Measurements from ENCODE around the gene FAM110C.
"Not testable (repeated sequence)": the region's sequence is repeated elsewhere in the genome, so short reads cannot be mapped to it uniquely, and the experiment has no call there.

Gene FAM110C

GRCh38 chr2:22244-22643 lies 24.1 kb downstream of the FAM110C start:
- H3K9ac ChIP-seq (ENCODE audit: low read depth, low read length); H3K4me2 ChIP-seq (ENCODE audit: low read length); H3K36me3 ChIP-seq (ENCODE audit: insufficient read depth, low read length); H3K27me3 ChIP-seq (ENCODE audit: control insufficient read depth, insufficient read depth, low read length); H3K9me3 ChIP-seq (replicated peaks; ENCODE audit: low read length); H3K4me3 ChIP-seq (ENCODE audit: low read length); H3K4me1 ChIP-seq (ENCODE audit: control insufficient read depth, insufficient read depth, low read length): not testable (repeated sequence)

GRCh38 chr2:20259-20658 lies 26.0 kb downstream of the FAM110C start:
- not testable (repeated sequence) for H3K4me1 ChIP-seq (ENCODE audit: control insufficient read depth, insufficient read depth, low read length); H3K4me3 ChIP-seq (ENCODE audit: low read length); H3K27me3 ChIP-seq (ENCODE audit: control insufficient read depth, insufficient read depth, low read length); H3K9ac ChIP-seq (ENCODE audit: low read depth, low read length); H3K4me2 ChIP-seq (ENCODE audit: low read length); H3K36me3 ChIP-seq (ENCODE audit: insufficient read depth, low read length); H3K9me3 ChIP-seq (replicated peaks; ENCODE audit: low read length)

GRCh38 chr2:19505-19904 lies 26.8 kb downstream of the FAM110C start:
- H3K36me3 ChIP-seq (ENCODE audit: insufficient read depth, low read length) = no peaks in the 10 kb centered on the region
- H3K4me2 ChIP-seq (ENCODE audit: low read length) = no peak overlapping the region
- H3K4me3 ChIP-seq (ENCODE audit: low read length) = no peak overlapping the region
- H3K9me3 ChIP-seq (replicated peaks; ENCODE audit: low read length) = no peaks in the 10 kb centered on the region
- no peaks in the 10 kb centered on the region for H3K27me3 ChIP-seq (ENCODE audit: control insufficient read depth, insufficient read depth, low read length)
- no peaks in the 10 kb centered on the region for H3K4me1 ChIP-seq (ENCODE audit: control insufficient read depth, insufficient read depth, low read length)
- H3K9ac ChIP-seq (ENCODE audit: low read depth, low read length) = no peak overlapping the region

GRCh38 chr2:18402-19271 lies 27.7 kb downstream of the FAM110C start:
- Histone ChIP-seq H3K4me2 (ENCODE audit: low read length) (no peak overlapping the region), H3K27me3 (ENCODE audit: control insufficient read depth, insufficient read depth, low read length) (no peaks in the 10 kb centered on the region), H3K4me3 (ENCODE audit: low read length) (no peak overlapping the region), H3K36me3 (ENCODE audit: insufficient read depth, low read length) (no peaks in the 10 kb centered on the region), H3K4me1 (ENCODE audit: control insufficient read depth, insufficient read depth, low read length) (no peaks in the 10 kb centered on the region), H3K9me3 (replicated peaks; ENCODE audit: low read length) (no peaks in the 10 kb centered on the region), H3K9ac (ENCODE audit: low read depth, low read length) (no peak overlapping the region)

- not testable (repeated sequence) for H3K27me3 ChIP-seq (ENCODE audit: control insufficient read depth, insufficient read depth, low read length); H3K4me1 ChIP-seq (ENCODE audit: control insufficient read depth, insufficient read depth, low read length); H3K9me3 ChIP-seq (replicated peaks; ENCODE audit: low read length); H3K36me3 ChIP-seq (ENCODE audit: insufficient read depth, low read length); H3K9ac ChIP-seq (ENCODE audit: low read depth, low read length); H3K4me3 ChIP-seq (ENCODE audit: low read length); H3K4me2 ChIP-seq (ENCODE audit: low read length)
Observed at GRCh38 chr2:15916-16315, 30.4 kb downstream of the FAM110C start.

- peak overlapping the region; percentile 66 for H3K4me3 ChIP-seq (ENCODE audit: low read length)
- H3K27me3 ChIP-seq (ENCODE audit: control insufficient read depth, insufficient read depth, low read length) = no peaks in the 10 kb centered on the region
- no peaks in the 10 kb centered on the region for H3K4me1 ChIP-seq (ENCODE audit: control insufficient read depth, insufficient read depth, low read length)
- H3K9me3 ChIP-seq (replicated peaks; ENCODE audit: low read length) = no peaks in the 10 kb centered on the region
- H3K4me2 ChIP-seq (ENCODE audit: low read length) = peak overlapping the region; percentile 49
- no peaks in the 10 kb centered on the region for H3K36me3 ChIP-seq (ENCODE audit: insufficient read depth, low read length)
- H3K9ac ChIP-seq (ENCODE audit: low read depth, low read length) = no peak overlapping the region
Observed at GRCh38 chr2:11248-11941, 34.9 kb downstream of the FAM110C start.

GRCh38 chr2:10222-10875 lies 36.0 kb downstream of the FAM110C start:
- Histone ChIP-seq H3K27me3 (ENCODE audit: control insufficient read depth, insufficient read depth, low read length) (no peaks in the 10 kb centered on the region), H3K36me3 (ENCODE audit: insufficient read depth, low read length) (no peaks in the 10 kb centered on the region), H3K4me1 (ENCODE audit: control insufficient read depth, insufficient read depth, low read length) (no peaks in the 10 kb centered on the region), H3K9ac (ENCODE audit: low read depth, low read length) (no peak overlapping the region), H3K9me3 (replicated peaks; ENCODE audit: low read length) (no peaks in the 10 kb centered on the region), H3K4me3 (ENCODE audit: low read length) (no peak overlapping the region), H3K4me2 (ENCODE audit: low read length) (no peak overlapping the region)
